ENCODE measurements around the gene GAS6.

DNA sequence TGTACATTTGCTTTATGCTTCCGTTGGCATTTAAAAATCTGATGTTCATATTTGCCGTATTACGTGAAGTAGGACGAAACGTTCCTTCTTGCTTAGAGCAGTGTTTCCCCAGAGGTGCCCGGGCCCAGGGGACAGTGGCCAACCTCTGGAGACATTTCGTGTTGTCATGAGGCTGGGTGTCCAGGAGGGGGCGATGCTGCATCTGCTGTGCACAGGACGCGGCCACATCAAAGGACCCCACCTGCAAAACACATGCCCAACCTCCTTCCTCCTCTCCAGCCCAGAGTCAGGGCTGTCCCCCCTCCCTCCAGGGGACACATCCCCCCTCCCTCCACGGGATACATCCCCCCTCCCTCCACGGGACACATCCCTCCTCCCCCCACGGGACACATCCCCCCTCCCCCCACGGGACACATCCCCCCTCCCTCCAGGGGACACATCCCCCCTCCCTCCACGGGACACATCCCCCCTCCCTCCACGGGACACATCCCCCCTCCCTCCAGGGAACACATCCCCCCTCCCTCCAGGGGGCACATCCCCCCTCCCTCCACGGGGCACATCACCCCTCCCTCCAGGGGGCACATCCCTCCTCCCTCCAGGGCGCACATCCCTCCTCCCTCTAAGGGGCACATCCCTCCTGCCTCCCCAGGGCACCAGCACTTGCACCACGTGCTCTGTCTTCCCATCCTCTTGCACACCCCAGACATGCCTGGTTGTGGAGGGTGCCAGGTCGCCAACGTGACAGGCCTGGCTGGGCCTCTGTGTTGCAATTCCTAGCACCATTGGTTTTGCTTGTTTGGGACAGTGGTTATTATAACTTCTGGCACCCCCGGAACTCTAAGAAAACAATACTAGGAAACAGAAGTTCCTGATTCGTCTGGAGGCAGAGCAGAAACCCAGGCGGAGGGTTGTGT is 46.7 kb downstream of the GAS6 start:
- TF ChIP-seq, protein P1, sequence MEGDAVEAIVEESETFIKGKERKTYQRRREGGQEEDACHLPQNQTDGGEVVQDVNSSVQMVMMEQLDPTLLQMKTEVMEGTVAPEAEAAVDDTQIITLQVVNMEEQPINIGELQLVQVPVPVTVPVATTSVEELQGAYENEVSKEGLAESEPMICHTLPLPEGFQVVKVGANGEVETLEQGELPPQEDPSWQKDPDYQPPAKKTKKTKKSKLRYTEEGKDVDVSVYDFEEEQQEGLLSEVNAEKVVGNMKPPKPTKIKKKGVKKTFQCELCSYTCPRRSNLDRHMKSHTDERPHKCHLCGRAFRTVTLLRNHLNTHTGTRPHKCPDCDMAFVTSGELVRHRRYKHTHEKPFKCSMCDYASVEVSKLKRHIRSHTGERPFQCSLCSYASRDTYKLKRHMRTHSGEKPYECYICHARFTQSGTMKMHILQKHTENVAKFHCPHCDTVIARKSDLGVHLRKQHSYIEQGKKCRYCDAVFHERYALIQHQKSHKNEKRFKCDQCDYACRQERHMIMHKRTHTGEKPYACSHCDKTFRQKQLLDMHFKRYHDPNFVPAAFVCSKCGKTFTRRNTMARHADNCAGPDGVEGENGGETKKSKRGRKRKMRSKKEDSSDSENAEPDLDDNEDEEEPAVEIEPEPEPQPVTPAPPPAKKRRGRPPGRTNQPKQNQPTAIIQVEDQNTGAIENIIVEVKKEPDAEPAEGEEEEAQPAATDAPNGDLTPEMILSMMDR (conservative IDR thresholded peaks at IDR 0.05): peak; percentile 92
- TF ChIP-seq EZH2 (IDR thresholded peaks at IDR 0.05; ENCODE audit: low read depth): no peak

Data from PC-9 (cell line).